Lung (tissue), 12 donors: ENCODE data around the gene HNMT. TPM values are rescaled to one million over a fixed set of nuclear protein-coding genes. Genes with fewer than 3 reads are reported as not detected.
A peak's percentile ranks its signal among the peaks of the same experiment; 100 is the strongest.
"Not testable (repeated sequence)": the region's sequence is repeated elsewhere in the genome, so short reads cannot be mapped to it uniquely, and the experiment has no call there.

Experiments
- ATAC-seq: fragments of 200-7000 bp; cut with Tn5 transposase; one replicate; pipeline ENCODE4 v1.9.1; 2020; ENCODE audit warnings: moderate number of reproducible peaks; ENCODE audit not compliant: insufficient read depth, low FRiP score
- DNase-seq, 3 donors: peaks; one replicate each; pipeline ENCODE4 v3.0.0-alpha.2; 2013 to 2017
- H3K27ac ChIP-seq, 2 donors: one replicate each; pipeline ENCODE4 v1.5.1; 2013; ENCODE audit warnings: mild to moderate bottlenecking in 2 of 2, moderate library complexity in 2 of 2, control low read depth in 1 of 2, inconsistent platforms in 1 of 2, low read depth in 1 of 2, low read length in 1 of 2
- H3K27me3 ChIP-seq, 3 donors: one replicate each; pipeline ENCODE4 v1.5.1; 2013; ENCODE audit warnings: low read length in 2 of 3; ENCODE audit not compliant: control insufficient read depth in 3 of 3, insufficient read depth in 3 of 3
- H3K36me3 ChIP-seq, 4 donors: one replicate each; pipeline ENCODE4 v1.5.1; 2013; ENCODE audit warnings: low read length in 4 of 4, mild to moderate bottlenecking in 1 of 4, moderate library complexity in 1 of 4; ENCODE audit not compliant: control insufficient read depth in 4 of 4, insufficient read depth in 4 of 4
- H3K4me1 ChIP-seq, 5 donors: one replicate each; pipeline ENCODE4 v1.5.1; 2013; ENCODE audit warnings: low read length in 5 of 5, mild to moderate bottlenecking in 2 of 5, moderate library complexity in 1 of 5; ENCODE audit not compliant: control insufficient read depth in 5 of 5, insufficient read depth in 5 of 5
- H3K4me3 ChIP-seq: one replicate; pipeline ENCODE4 v1.5.1; 2013; ENCODE audit warnings: mild to moderate bottlenecking, control low read depth, moderate library complexity
- H3K9ac ChIP-seq, 2 donors: one replicate each; pipeline ENCODE4 v1.5.1; 2013; ENCODE audit warnings: low read length in 2 of 2, control low read depth in 1 of 2; ENCODE audit not compliant: insufficient read depth in 1 of 2
- H3K9me3 ChIP-seq, 4 donors: one replicate each; pipeline ENCODE4 v1.5.1; 2013; ENCODE audit warnings: low read length in 3 of 4, mild to moderate bottlenecking in 1 of 4, moderate library complexity in 1 of 4; ENCODE audit not compliant: control insufficient read depth in 4 of 4, insufficient read depth in 3 of 4
- CTCF ChIP-seq: IDR thresholded peaks from 2 replicates; pipeline ENCODE4 v1.5.1; 2012; ENCODE audit warnings: mild to moderate bottlenecking; ENCODE audit errors: control extremely low read depth, extremely low read depth
- WGBS, 2 donors: extraction: QIAGEN DNeasy Blood & Tissue Kit; methylation state at CpG; one replicate each; pipeline ENCODE4 v1.1.7; 2013; 5-methylcytosine and 5-hydroxymethylcytosine counted together
- polyA plus RNA-seq, 2 donors: library from polyadenylated mRNA; stranded (reverse); fragments of 200-250 nt; gene quantifications; one replicate each; pipeline ENCODE4 v1.2.1, GENCODE V29; 2013
- total RNA-seq, 2 donors: library from RNA; depleted of rRNA in 1 of 2; stranded (reverse); fragments of >200 nt in 1 of 2; gene quantifications; one replicate each; pipeline ENCODE4 v1.2.1, GENCODE V29; 2014 to 2021
- donor health status: control.
- donor health status: control.
- donor health status: Bipolar disorder and iron deficiency.
- donor health status: healthy.
- donor health status: DM: yes; HTN: yes; CAD: no.

The HNMT gene
- total and polyA plus RNA-seq, 4 donors, result 45.9 to 135 (median 77.0) TPM

DNA sequence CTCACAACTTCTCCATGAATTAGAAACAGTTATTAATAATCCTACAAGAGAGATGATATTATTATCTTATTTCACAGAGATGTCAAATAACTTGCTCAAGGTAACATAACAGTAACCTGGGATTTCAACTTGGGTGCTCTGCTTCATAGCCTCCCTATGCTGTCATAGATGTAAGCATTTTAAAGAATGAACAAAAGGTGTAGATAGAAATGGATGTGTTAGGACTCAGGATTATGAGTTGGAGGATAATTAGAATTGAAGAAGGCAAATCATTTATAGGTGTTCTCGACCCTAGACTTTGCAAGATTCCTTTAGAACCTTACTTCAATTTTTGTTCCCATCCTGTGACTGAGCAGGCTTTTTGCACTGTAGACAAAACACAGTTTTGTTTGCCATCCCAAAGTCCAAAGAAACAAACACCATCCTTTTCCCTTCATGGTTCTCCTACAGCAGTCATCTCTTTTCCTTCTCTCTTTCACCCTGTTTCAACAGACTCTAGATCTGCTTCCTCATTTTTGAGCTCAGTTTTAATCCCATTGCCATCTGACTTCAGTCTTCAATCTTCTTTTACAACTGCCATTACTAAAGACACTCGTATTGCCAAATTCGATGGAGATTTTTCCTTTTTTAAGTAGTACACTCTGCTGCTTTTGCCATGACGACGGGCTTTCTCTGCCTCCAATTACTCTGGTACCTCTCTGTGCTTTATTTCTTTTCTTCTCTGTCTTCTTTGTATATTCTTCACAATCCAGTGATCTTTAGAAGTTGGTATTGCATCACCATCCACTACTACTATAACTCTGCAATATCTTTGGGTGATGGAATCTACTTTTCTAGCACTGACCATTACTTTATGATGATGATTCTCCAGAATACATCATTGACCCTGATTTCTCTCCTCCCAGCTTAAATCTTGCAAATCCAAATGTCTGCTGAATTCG, 4.5 kb downstream of the HNMT start:
- DNase-seq (no peak), ATAC-seq (peak; percentile 16)
- H3K27me3 ChIP-seq, result no peaks in the 10 kb centered on the region
- WGBS, 2 donors, result 57% methylated on average over 6 of the region's 6 CpGs
- no peaks in the 10 kb centered on the region for H3K9me3 ChIP-seq
- H3K27ac ChIP-seq, result peak overlapping the region; percentile 9 to 40
- H3K36me3 ChIP-seq, result peaks cover 0 to 15% (median 0%) of the 10 kb centered on the region in 4 donors
- peaks cover 0 to 38% (median 8%) of the 10 kb centered on the region in 5 donors for H3K4me1 ChIP-seq
- TF ChIP-seq CTCF, result no peak
- no peak overlapping the region for H3K9ac ChIP-seq
- no peak overlapping the region for H3K4me3 ChIP-seq

- ATAC-seq, result peak; percentile 73
- Histone ChIP-seq H3K9ac (no peak overlapping the region), H3K27ac (no peak overlapping the region), H3K9me3 (no peaks in the 10 kb centered on the region), H3K4me1 (peaks cover 0 to 36% (median 7%) of the 10 kb centered on the region in 5 donors), H3K36me3 (peaks cover 0 to 18% (median 0%) of the 10 kb centered on the region in 4 donors), H3K27me3 (no peaks in the 10 kb centered on the region), H3K4me3 (no peak overlapping the region)
- WGBS, 2 donors, result 7 to 12% methylated on average over 1 of the region's 1 CpG
- no peak for TF ChIP-seq CTCF
- peak; percentile 44 to 89 (median 78) for DNase-seq
Measured at GRCh38 chr2:137969418-137969765, 5.1 kb downstream of the HNMT start.

DNA sequence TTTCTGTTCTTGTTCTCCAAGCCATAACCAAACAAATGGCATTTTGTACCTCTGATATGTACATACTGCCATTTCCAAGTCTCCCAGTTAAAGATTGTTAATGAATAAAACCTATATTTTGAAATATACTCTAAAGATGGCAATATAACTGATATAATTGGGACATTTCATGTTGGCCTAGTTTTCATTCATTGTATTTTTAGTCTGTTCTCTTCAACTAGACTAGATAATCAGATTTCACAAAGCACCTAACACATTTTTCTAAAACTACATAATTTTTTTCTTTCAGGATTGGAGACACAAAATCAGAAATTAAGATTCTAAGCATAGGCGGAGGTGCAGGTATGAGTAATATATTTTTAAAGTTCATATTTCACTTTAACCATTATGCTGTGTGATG, 5.6 kb downstream of the HNMT start:
- no peaks in the 10 kb centered on the region for H3K9me3 ChIP-seq
- DNase-seq, result no peak
- no peak overlapping the region for H3K9ac ChIP-seq
- peaks cover 0 to 18% (median 0%) of the 10 kb centered on the region in 4 donors for H3K36me3 ChIP-seq
- WGBS, 2 donors, result 97 to 98% methylated on average over 1 of the region's 1 CpG
- ATAC-seq, result no peak
- no peaks in the 10 kb centered on the region for H3K27me3 ChIP-seq
- H3K4me1 ChIP-seq, result peaks cover 0 to 34% (median 7%) of the 10 kb centered on the region in 5 donors
- TF ChIP-seq CTCF, result no peak
- no peak overlapping the region for H3K27ac ChIP-seq
- no peak overlapping the region for H3K4me3 ChIP-seq

DNA sequence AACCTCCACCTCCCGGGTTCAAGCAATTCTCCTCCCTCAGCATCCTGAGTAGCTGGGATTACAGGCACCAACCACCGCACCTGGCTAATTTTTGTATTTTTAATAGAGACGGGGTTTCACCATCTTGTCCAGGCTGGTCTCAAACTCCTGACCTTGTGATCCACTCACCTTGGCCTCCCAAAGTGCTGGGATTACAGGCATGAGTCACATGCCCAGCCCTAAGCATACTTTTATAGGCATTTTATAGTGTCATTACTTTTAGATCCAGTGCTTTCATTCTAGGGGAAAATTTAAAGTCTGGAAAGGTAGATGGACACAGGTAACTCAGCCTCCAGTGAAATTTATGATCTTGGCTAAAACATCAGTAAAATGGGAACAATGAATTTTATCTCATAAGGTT, 7.0 kb downstream of the HNMT start:
- not testable (repeated sequence) for H3K9ac ChIP-seq
- 91 to 98% methylated on average over 3 of the region's 3 CpGs for WGBS, 2 donors

More for the DNA sequence above, 7.0 kb downstream of the HNMT start:
- DNase-seq, H3K27ac ChIP-seq, H3K27me3 ChIP-seq, H3K9me3 ChIP-seq, H3K4me3 ChIP-seq, ATAC-seq: not testable (repeated sequence)
- Histone ChIP-seq H3K4me1 (peaks cover 0 to 20% (median 7%) of the 10 kb centered on the region in 5 donors), H3K36me3 (peaks cover 0 to 18% (median 3%) of the 10 kb centered on the region in 4 donors)
